Stimulated activated CD8-positive, alpha-beta memory T cell treated with anti-CD3 and anti-CD28 coated beads, Interleukin-15, amount 100 ng/mL, for 4 hours (primary cell): ENCODE measurements around the gene DOCK3.

Experiments
- DNase-seq, 2 donors: peaks; one replicate each; pipeline ENCODE4 v3.0.0-alpha.2; 2020; ENCODE audit warnings: low read depth in 2 of 2

The DOCK3 gene

DNA sequence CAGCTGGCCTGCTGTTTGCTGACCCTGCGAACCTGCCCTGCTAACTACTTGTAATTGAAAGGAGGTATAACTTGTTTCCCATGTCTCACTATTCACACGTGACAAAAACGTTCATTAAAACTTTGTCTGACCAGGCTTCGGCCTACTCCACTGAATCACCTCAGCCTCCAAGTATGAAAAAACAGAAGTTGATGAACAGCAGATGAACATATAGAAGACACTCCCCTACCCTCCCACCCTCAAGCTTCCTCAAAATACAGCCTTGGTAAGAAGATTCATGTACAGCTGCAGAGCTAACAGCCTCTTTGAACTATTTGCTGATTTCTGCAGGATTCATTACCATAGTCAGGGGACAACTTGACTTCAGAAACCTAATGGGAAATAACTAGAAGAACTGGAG is 727.0 kb downstream of the DOCK3 start:
- no peak for DNase-seq

DNA sequence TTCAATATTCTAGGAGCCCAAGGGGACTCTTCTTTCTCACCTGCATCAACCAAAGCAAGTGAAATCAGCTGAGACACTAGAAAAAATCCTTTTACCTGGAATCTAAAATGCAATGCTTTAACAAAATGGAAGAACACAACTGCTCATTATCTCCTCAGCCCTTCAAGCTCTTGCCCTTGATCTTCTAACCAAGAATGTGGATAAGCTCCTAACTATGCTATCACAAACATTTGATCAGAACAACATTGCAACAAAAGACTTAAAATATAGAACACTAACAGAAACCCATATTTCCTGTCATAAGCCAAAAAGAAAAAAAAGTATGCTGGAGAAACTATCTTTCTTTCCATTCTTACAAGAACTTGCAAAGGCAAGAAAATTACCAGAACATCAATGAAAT is 728.9 kb downstream of the DOCK3 start:
- DNase-seq = no peak

DNA sequence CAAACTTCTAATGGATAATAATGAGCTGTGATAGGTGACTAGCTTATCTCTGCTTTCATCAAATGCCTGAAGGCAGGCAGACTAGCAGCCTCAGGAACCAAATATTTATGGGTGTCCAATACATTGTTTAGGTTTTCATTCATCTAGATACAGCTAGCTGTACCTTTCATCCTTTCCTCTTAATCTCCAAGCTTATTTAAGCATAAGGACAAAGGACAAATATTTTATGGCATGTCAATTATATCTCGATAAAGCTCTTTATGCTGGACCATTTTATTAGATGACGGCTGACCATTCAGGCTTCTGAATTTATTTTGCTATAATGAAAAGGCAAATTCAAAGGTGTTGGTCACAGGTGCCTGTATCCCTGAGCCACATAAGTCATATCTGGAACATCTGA is 733.3 kb downstream of the DOCK3 start:
- DNase-seq = no peak

DNA sequence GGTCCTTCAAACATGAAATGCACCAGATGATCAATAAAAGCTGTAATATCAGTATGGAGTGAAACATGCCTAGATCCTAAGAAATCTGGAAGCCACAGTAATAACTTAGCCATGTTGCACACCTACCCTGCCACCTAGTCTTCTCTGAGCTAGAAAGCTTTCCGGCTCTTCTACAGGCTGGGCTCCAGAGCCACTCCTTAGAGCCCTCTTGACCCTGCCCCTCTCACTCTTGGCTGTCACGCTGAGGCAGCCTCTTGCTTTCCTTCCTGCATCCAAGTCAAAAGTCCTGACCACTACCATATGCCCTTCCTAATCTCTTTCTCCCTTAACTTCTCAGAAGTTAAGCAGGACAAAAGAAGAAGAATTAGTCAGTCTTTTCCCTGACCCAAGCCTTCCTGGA is 734.1 kb downstream of the DOCK3 start:
- no peak for DNase-seq

DNA sequence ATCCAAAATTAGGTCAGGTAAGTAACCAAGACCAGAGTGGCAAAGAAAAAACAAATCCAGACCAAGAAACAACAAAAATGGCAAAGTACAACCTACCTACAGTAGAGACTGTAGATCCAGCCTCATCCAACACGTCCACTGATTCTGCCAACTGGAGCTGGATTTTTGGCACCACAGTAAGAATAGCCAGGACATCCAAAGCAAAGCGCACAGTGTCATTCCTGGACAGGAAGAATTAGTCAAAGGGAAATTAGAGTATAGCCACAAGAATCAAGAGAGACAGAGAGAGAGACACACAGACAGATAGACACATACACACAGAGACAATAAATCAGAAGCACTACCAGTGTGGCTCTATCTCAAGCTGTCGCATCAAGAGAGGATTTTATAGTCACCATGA is 747.5 kb downstream of the DOCK3 start:
- DNase-seq = no peak

DNA sequence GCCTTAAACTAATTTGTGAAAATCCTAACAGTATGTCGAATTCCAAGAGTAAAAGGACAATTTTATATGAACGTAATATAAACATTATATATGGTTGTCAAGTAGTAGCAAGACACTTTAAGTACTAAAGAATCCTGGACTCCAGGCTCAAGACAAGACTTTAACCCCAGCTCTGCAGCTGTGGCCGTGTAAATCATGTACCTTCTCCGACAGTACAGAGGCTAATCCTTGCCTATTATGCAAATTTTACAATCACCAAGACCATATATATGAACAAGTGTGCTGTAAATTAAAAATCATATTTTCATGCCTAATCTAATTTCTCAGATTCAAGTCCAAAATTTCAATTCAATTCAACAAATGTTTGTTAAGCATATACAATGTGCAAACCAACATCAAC is 752.2 kb downstream of the DOCK3 start:
- no peak for DNase-seq

DNA sequence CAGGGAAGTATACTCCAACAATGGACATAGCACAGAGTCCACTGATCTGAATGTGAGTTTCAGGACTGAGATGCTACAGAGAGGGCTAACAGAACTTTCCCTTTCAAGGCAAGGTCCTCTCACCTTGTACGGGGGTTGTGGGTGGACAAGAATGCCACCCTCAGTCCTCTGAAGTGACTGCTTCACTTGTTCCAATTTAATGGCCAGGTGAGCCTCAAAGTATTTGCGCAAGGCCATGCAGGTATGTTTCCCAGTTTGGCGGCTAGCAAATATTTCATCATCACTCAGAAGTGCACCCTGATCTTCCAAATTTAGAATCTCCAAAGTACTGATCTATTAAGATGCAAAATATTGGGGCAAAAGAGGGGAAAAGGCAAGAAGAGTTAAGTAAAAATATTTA is 754.4 kb downstream of the DOCK3 start:
- DNase-seq = no peak
